Mammary epithelial cell (primary cell): ENCODE measurements around the gene PIP5KL1.

Experiments used
- EZH2 ChIP-seq: IDR thresholded peaks from 2 replicates; pipeline ENCODE4 v1.6.1; 2012; ENCODE audit warnings: low read length, inconsistent platforms, borderline replicate concordance
- TF ChIP-seq, protein P1 (sequence below), 2 donors: IDR thresholded peaks in 1 of 2; conservative IDR thresholded peaks in 1 of 2; 2 replicates each; pipeline ENCODE4 v1.5.1; 2011 to 2012; ENCODE audit warnings: inconsistent platforms in 2 of 2, low read length in 2 of 2, mild to moderate bottlenecking in 2 of 2, control low read depth in 1 of 2, low read depth in 1 of 2; ENCODE audit not compliant: insufficient read depth in 1 of 2; ENCODE audit errors: extremely low read depth in 1 of 2

DNA sequence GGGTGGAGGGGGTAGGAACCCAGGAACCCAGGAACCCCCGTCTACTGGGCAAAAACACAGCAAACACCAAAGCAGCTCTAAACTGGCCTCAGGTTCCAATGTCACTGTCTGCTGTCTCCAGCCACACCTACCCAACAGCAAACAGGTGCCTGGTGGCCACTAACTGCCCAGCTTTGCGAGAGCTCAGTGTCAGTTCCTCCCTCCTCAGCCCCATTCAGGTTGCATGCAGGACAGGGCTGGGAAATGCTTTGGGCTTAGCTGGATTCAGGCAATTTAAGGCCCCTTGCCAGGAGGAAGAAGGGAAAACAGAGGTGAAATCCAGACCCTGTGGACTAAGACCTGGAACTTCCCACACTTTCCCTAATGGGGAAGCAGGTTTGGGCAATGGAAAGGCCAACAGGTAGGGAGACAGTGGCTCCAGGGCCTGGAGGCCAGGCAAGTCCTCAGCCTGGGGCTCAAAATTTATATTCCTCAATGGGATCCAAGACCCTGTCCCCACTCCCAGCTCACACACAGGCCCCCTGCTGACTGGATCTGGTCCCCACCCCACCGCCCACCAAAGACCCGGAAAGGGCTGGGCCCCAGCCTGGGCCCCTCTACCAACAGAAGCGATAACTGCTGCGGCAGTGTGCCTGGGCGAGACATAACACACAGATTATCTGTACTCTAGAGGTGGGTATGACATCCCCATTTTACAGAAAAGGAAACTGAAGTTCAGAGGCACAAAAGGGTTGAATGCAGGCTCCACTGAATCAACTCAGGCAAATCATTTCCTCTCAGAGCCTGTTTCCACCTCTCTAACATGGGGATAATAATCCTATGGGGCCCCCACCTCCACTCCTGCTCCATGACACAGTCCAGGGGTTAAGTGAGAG lies 46.7 kb upstream of the PIP5KL1 start:
- no peak for TF ChIP-seq EZH2
- TF ChIP-seq, protein P1, sequence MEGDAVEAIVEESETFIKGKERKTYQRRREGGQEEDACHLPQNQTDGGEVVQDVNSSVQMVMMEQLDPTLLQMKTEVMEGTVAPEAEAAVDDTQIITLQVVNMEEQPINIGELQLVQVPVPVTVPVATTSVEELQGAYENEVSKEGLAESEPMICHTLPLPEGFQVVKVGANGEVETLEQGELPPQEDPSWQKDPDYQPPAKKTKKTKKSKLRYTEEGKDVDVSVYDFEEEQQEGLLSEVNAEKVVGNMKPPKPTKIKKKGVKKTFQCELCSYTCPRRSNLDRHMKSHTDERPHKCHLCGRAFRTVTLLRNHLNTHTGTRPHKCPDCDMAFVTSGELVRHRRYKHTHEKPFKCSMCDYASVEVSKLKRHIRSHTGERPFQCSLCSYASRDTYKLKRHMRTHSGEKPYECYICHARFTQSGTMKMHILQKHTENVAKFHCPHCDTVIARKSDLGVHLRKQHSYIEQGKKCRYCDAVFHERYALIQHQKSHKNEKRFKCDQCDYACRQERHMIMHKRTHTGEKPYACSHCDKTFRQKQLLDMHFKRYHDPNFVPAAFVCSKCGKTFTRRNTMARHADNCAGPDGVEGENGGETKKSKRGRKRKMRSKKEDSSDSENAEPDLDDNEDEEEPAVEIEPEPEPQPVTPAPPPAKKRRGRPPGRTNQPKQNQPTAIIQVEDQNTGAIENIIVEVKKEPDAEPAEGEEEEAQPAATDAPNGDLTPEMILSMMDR (conservative IDR thresholded peaks at IDR 0.05 in 1 of 2, IDR thresholded peaks at IDR 0.05 in 1 of 2; ENCODE audit: extremely low read depth in 1 of 2, insufficient read depth in 1 of 2, low read depth in 1 of 2, low read length in 2 of 2), result no peak
